Ramos (cell line): ENCODE measurements around the gene CSMD2.
"Not testable (repeated sequence)": the region's sequence is repeated elsewhere in the genome, so short reads cannot be mapped to it uniquely, and the experiment has no call there.

Source experiments
- in situ Hi-C: fragments of 300-500 bp; cut with MboI; formaldehyde crosslinking; loops from one replicate; pipeline ENCODE4 v1.14.3; 2022; ENCODE audit warnings: low sequenced_read_pairs; ENCODE audit not compliant: unreplicated experiment

Gene CSMD2

GRCh38 chr1:34122080-34122932 is 42.7 kb downstream of the CSMD2 start:
- in situ Hi-C loops = no loop called here

GRCh38 chr1:34115233-34115632 is 49.8 kb downstream of the CSMD2 start:
- in situ Hi-C loops = no loop called here

DNA sequence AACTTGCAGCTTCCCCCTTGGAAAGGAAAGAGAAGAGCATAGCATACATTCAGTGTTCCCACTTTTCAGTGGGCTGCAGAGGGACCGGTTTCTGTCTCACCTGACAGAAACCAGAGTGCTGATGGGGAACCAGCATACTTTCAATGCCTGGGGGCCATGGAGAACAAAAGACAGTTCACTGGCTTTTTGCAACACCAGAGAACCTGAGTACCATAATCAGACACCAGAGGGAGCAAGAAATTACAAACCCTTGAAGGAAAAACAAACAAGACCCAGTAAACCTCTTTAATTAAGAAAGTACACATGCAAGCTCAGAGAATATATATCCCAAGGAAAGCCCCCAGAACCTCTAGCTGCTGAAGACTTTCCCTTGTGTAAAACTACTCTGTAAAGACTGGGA is 51.1 kb downstream of the CSMD2 start:
- in situ Hi-C loops = no loop called here

DNA sequence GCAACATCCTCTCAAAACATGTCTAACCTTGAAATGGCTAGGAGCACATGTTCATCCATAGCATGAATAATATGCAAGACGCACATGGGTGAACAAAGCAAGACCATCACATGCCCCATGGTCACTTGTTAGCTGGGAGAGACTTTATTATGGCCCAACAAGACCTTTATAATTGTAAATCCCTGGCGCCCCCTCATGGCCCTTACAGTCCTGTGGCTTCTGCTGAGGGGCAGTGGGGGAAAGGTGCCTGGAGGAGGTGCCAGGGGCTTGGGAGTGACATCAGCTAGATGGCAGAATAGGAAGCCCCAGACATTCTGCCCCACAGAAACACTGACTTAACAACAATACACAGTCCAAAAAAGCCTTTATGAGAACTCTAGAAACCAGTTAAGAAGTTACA is 51.7 kb downstream of the CSMD2 start:
- in situ Hi-C loops = no loop called here

DNA sequence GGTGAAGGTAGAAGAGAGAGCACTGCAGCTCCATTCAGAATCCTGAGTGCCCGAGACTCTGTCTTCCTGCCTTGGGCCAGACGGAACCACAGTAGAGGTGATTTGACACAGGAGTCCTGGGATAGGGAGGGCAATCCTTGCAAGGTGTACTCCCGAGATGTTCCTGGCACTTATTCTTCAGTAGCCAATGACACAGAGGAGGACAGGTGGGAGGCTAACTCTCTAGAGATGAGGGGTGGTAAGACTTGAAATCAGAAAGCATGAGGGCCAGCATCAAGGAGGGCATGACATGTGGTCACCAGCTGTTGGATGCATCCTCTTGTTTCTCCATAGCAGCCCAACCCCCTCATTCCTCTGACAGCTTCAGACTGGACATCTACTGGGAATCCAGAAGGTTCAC is 56.3 kb downstream of the CSMD2 start:
- in situ Hi-C loops = no loop called here

GRCh38 chr1:34108269-34108668 is 56.8 kb downstream of the CSMD2 start:
- in situ Hi-C loops = no loop called here

DNA sequence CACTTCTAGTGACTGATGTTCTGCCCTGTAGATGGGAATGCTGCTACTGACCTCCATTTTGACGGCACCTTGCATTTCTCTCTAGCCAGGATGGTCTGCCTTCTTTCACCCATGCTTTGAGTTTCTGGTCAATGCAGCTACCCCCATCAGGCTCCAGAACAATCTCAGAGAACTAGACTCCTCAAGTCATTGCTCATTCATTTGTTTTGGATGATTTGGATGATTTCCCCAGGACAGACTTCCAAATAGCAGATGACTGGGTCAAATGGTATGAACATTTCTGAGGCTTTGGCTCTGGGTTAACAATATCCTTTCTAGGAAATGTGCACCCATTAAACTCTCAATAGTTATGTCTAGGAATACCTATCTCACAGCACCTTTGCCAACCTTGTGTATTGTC is 63.9 kb downstream of the CSMD2 start:
- in situ Hi-C loops = no loop called here

GRCh38 chr1:34100332-34100731 is 64.7 kb downstream of the CSMD2 start:
- in situ Hi-C loops = no loop called here

- in situ Hi-C loops = not testable (repeated sequence)
Measured at GRCh38 chr1:34092399-34092798, 72.6 kb downstream of the CSMD2 start.

DNA sequence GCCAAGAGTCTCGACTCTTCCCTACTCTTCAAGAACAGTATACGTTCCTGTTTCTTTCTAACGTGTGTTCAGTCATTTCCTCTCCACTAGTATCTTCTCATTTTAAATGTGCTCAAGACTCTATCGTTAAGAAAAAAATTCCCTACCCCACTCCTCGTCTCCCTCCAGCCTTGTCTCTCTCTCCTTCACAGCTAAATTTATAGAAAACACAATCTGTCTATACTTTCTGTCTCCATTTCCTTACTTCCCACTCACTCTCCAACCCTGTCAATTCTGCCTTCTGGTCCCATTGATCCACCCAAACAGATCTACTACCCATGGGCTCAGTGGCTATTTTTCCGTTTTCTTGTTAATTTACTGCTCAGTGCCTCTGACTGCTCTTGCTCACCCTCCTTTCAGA is 75.3 kb downstream of the CSMD2 start:
- in situ Hi-C loops = no loop called here

- in situ Hi-C loops = no loop called here
Measured at GRCh38 chr1:34087986-34088385, 77.0 kb downstream of the CSMD2 start.

DNA sequence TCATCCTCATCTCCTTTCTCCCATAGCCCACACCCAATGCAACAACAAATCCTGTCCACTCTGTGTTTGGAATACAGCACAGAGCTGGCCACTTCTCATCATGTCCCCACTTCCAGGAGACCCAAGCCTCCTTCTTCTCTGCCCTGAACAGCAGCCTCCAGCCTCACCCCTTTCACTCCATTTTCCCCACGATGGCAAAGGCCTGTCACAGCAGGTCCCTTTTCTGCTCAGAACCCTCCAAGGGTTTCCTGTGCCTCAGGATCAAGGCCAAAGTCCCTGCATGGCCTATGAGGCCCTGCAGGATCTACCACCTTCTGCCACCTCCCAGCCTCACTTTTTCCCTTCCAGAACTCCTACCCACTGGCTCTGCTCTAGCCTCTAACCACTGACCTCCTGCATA is 78.5 kb downstream of the CSMD2 start:
- in situ Hi-C loops = no loop called here

DNA sequence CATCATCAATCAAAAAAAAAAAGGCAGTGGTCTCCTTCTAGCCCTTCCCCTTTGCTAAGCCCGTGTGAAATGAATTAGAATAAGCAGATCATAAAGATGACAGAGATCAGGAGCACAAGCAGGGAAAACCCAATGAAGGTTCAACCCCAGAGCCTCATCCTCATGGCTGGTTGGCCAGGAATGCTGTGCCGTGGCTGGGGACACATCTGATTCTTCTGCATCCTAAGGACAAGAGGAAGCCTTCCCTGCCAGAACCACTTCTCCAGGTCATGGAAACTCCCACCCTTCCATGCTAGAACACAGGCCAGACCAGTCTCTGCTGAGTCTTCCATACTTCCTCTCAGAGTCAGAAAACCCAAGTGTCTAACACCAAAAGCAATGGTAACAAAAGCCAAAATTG is 81.1 kb downstream of the CSMD2 start:
- in situ Hi-C loops = no loop called here

- in situ Hi-C loops = not testable (repeated sequence)
Measured at GRCh38 chr1:34082085-34082670, 82.9 kb downstream of the CSMD2 start.

- in situ Hi-C loops = no loop called here
Measured at GRCh38 chr1:34078383-34078782, 86.6 kb downstream of the CSMD2 start.

DNA sequence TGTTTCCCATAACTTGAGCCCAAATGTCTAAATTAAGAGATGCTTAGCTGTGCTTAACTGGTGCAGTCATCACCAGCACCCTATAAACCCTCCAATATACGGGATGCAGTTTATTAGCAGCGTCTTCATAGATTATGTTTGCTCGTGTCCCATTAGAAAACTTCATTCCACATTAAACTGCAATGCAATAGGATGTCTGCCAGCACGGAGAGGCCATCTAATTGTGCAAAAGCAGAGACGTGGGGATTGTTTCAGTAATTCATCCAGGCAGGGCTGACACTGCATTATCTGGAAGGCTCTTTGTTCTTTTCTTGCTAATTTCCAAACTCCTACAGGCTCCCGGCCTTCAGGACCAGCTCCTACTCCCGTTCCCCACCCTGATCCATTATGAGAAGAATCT is 89.5 kb downstream of the CSMD2 start:
- in situ Hi-C loops = no loop called here

GRCh38 chr1:34073028-34073695 is 91.9 kb downstream of the CSMD2 start:
- in situ Hi-C loops = no loop called here

- in situ Hi-C loops = no loop called here
Measured at GRCh38 chr1:34070201-34070836, 94.7 kb downstream of the CSMD2 start.

DNA sequence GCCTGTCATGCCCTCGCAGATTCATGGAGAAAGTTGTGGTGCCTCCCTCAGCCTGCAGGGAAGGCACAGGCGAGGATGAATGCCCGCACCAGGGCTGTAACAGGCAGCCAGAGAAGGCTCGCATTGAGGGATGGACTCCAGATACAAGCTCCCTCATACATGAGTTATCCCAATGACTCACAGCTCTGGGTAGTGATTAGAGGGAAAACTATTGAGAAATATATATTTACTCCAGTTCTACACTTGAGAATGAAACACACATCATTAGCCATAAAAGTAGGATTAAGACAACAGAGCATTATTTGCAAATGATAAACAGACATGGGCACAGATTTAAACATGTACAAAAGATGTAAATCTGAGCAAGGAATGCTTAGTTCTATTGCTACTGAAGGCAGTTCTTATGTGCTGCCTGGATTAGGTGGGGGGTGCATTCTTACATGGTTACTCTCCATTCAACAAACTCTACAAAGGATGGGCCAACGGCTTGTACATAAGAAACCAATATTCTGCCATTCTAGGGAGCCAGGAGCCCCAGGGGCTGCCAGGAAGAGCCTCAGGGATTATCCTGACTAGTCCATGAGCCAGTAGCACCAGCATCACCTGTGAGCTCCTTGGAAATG is 97.9 kb downstream of the CSMD2 start:
- in situ Hi-C loops = no loop called here

- in situ Hi-C loops = no loop called here
Measured at GRCh38 chr1:34066166-34066565, 98.9 kb downstream of the CSMD2 start.

GRCh38 chr1:34065498-34065897 is 99.5 kb downstream of the CSMD2 start:
- in situ Hi-C loops = no loop called here
